Measurements from ENCODE around the gene USP12. TPM values are rescaled to one million over a fixed set of nuclear protein-coding genes. Genes with fewer than 3 reads are reported as not detected.

USP12 gene
- total RNA-seq, 3 donors from 2014 or later (not counting 1 experiment from before 2014, with no cell fraction given): 44.3 to 55.3 (median 50.9) TPM

- H3K27ac Mint-ChIP-seq: peak overlapping the region; percentile 17 to 18
- H3K27me3 Mint-ChIP-seq (ENCODE audit: low read depth in 2 of 2): no peaks in the 10 kb centered on the region
- no peaks in the 10 kb centered on the region for H3K9me3 Mint-ChIP-seq
- H3K36me3 Mint-ChIP-seq: no peaks in the 10 kb centered on the region
- DNase-seq: no peak
- peaks cover 6% of the 10 kb centered on the region for H3K4me1 ChIP-seq (ENCODE audit: control insufficient read depth, insufficient read depth, low read length)
- no peaks in the 10 kb centered on the region for H3K27me3 ChIP-seq (ENCODE audit: control insufficient read depth, insufficient read depth, low read length)
- H3K27ac ChIP-seq (ENCODE audit: low read length): no peak overlapping the region
- H3K36me3 ChIP-seq (ENCODE audit: control insufficient read depth, insufficient read depth, low read length): peaks cover 4% of the 10 kb centered on the region
- no peak for TF ChIP-seq CTCF (IDR thresholded peaks at IDR 0.05)
- no peaks in the 10 kb centered on the region for H3K9me3 ChIP-seq (ENCODE audit: control insufficient read depth, insufficient read depth, low read length)
- intact Hi-C loops (cut with micrococcal nuclease): no loop called here
- no peak for ATAC-seq
- H3K4me3 Mint-ChIP-seq: no peak overlapping the region
- 92% methylated on average over 4 of the region's 4 CpGs for WGBS (ENCODE audit: insufficient coverage)
- H3K4me1 Mint-ChIP-seq: peaks cover 20 to 27% of the 10 kb centered on the region in 2 donors
- H3K4me3 ChIP-seq (ENCODE audit: low read length): no peak overlapping the region
Measured at GRCh38 chr13:27081893-27082679, 89.5 kb downstream of the USP12 start.

GRCh38 chr13:27080018-27080948, 91.3 kb downstream of the USP12 start:
- Histone ChIP-seq H3K4me1 (ENCODE audit: control insufficient read depth, insufficient read depth, low read length) (peaks cover 6% of the 10 kb centered on the region), H3K36me3 (ENCODE audit: control insufficient read depth, insufficient read depth, low read length) (no peaks in the 10 kb centered on the region), H3K27me3 (ENCODE audit: control insufficient read depth, insufficient read depth, low read length) (no peaks in the 10 kb centered on the region), H3K27ac (ENCODE audit: low read length) (no peak overlapping the region), H3K9me3 (ENCODE audit: control insufficient read depth, insufficient read depth, low read length) (no peaks in the 10 kb centered on the region), H3K4me3 (ENCODE audit: low read length) (no peak overlapping the region)
- no peaks in the 10 kb centered on the region for H3K36me3 Mint-ChIP-seq
- intact Hi-C loops (cut with micrococcal nuclease): no loop called here
- DNase-seq: no peak
- H3K4me1 Mint-ChIP-seq: peaks cover 20 to 27% of the 10 kb centered on the region in 2 donors
- no peak overlapping the region for H3K4me3 Mint-ChIP-seq
- TF ChIP-seq CTCF (IDR thresholded peaks at IDR 0.05): no peak
- peak overlapping the region; percentile 37 to 44 for H3K27ac Mint-ChIP-seq
- H3K9me3 Mint-ChIP-seq: no peaks in the 10 kb centered on the region
- WGBS (ENCODE audit: insufficient coverage): over 99% methylated on average over 6 of the region's 6 CpGs
- peak in 1 of 3 donors; percentile 29 for ATAC-seq
- no peaks in the 10 kb centered on the region for H3K27me3 Mint-ChIP-seq (ENCODE audit: low read depth in 2 of 2)

DNA sequence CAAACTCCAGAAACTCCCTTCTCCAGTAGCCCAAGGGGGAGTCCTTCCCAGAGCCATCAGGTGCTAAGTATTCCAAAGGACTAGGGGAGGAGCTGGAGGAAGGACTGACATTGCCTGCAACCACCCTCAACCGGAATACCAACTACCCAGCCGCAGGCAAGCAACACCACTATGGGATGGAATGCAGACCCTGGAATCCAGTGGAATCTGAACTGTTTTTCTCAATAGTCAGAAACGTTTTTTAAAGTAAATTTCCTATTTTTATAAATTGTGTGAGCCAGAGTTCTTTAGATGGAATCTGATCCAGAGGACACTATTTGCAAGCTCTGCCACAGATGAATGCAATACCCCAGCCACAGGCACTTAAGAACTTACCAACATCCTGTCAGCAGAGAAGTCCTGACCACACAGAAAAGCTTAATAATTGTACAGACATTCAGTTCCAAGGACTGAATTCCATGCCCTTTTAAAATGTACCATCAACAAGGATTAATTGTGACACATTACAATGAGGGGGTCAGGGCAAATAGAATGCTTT, 92.1 kb downstream of the USP12 start:
- Mint-ChIP-seq H3K9me3 (no peaks in the 10 kb centered on the region), H3K27me3 (ENCODE audit: low read depth in 2 of 2) (no peaks in the 10 kb centered on the region), H3K36me3 (peaks cover 3% of the 10 kb centered on the region), H3K4me3 (no peak overlapping the region), H3K4me1 (peaks cover 20 to 27% of the 10 kb centered on the region in 2 donors), H3K27ac (peak overlapping the region; percentile 37 to 44)
- H3K27me3 ChIP-seq (ENCODE audit: control insufficient read depth, insufficient read depth, low read length): no peaks in the 10 kb centered on the region
- WGBS (ENCODE audit: insufficient coverage): 91% methylated on average over 3 of the region's 3 CpGs
- no peaks in the 10 kb centered on the region for H3K36me3 ChIP-seq (ENCODE audit: control insufficient read depth, insufficient read depth, low read length)
- DNase-seq (no peak), ATAC-seq (peak in 1 of 3 donors; percentile 66)
- no peak overlapping the region for H3K27ac ChIP-seq (ENCODE audit: low read length)
- no peaks in the 10 kb centered on the region for H3K9me3 ChIP-seq (ENCODE audit: control insufficient read depth, insufficient read depth, low read length)
- peaks cover 6% of the 10 kb centered on the region for H3K4me1 ChIP-seq (ENCODE audit: control insufficient read depth, insufficient read depth, low read length)
- H3K4me3 ChIP-seq (ENCODE audit: low read length): no peak overlapping the region
- intact Hi-C loops (cut with micrococcal nuclease): no loop called here
- TF ChIP-seq CTCF (IDR thresholded peaks at IDR 0.05): no peak

All from natural killer cell (primary cell).